Endothelial cell of umbilical vein (primary cell): ENCODE data around the gene AUTS2. TPM values are rescaled to one million over a fixed set of nuclear protein-coding genes. Genes with fewer than 3 reads are reported as not detected.

ENCODE experiments used
- BruUV-seq: library from RNA; stranded (reverse); fragments of 400-500 nt; replicated peaks from 2 replicates; lab custom pipeline; 2021; lab: Mats Ljungman, UMichigan
- CTCF ChIA-PET: fragments of 300-600, 350-600 bp; sonication (Branson Sonifier 250); formaldehyde crosslinking; loops from one replicate; lab custom pipeline; 2021; ENCODE audit warnings: antibody characterized with exemption, inconsistent platforms; lab: Charles Lee
- POLR2A ChIA-PET: fragments of 300-600, 350-600 bp; sonication (Branson Sonifier 250); formaldehyde crosslinking; loops from one replicate; lab custom pipeline; 2021; ENCODE audit warnings: antibody characterized with exemption, inconsistent platforms; lab: Charles Lee
- DNase-seq: peaks from one replicate; pipeline ENCODE4 v3.0.0-alpha.2; 2011; ENCODE audit warnings: low read depth, low spot score
- FAIRE-seq: peaks from 2 replicates; lab custom pipeline; 2011; peaks lifted over from hg19 to GRCh38; lab: Jason Lieb, UNC
- H2AFZ ChIP-seq: 2 replicates; pipeline ENCODE4 v1.6.0; 2012; ENCODE audit warnings: low read depth, low read length, control low read depth, inconsistent platforms
- H3K27ac ChIP-seq: 2 replicates; pipeline ENCODE4 v1.5.1; 2011; ENCODE audit warnings: low read depth, mild to moderate bottlenecking, control low read depth, low read length, moderate library complexity; ENCODE audit not compliant: insufficient read depth
- H3K27me3 ChIP-seq, 2 experiments: 2 replicates each; pipeline versions ENCODE4 v1.6.0 to v1.6.1; 2011; ENCODE audit warnings: low read length in 2 of 2, mixed read lengths in 1 of 2; ENCODE audit not compliant: control insufficient read depth in 2 of 2, insufficient read depth in 2 of 2
- H3K36me3 ChIP-seq, 2 experiments: 2 replicates in 1 of 2; 3 replicates in 1 of 2; pipeline ENCODE4 v1.5.1; 2011; ENCODE audit warnings: low read length in 2 of 2, mild to moderate bottlenecking in 1 of 2, moderate library complexity in 1 of 2; ENCODE audit not compliant: control insufficient read depth in 2 of 2, insufficient read depth in 2 of 2; ENCODE audit errors: extremely low read depth in 1 of 2
- H3K4me1 ChIP-seq: 3 replicates; pipeline ENCODE4 v1.5.1; 2011; ENCODE audit warnings: mild to moderate bottlenecking, low read length; ENCODE audit not compliant: control insufficient read depth, insufficient read depth; ENCODE audit errors: extremely low read depth
- H3K4me2 ChIP-seq: 2 replicates; pipeline ENCODE4 v1.6.1; 2011; ENCODE audit warnings: low read length, control low read depth, mixed read lengths; ENCODE audit not compliant: insufficient read depth
- H3K4me3 ChIP-seq, 3 experiments: fragments of 200-600 bp in 1 of 3; sonication (generic), shearing (Covaris generic) in 1 of 3; replicated peaks in 1 of 3; 2 replicates each; pipeline ENCODE4 v1.5.1; 2011 to 2016; ENCODE audit warnings: control low read depth in 3 of 3, low read length in 3 of 3, mild to moderate bottlenecking in 2 of 3, inconsistent platforms in 1 of 3, low read depth in 1 of 3, moderate library complexity in 1 of 3; ENCODE audit not compliant: insufficient read depth in 1 of 3
- H3K79me2 ChIP-seq: 2 replicates; pipeline ENCODE4 v1.6.0; 2012; ENCODE audit warnings: low read length, inconsistent platforms; ENCODE audit not compliant: control insufficient read depth, insufficient read depth
- H3K9ac ChIP-seq: replicated peaks from 2 replicates; pipeline ENCODE3; 2011; ENCODE audit warnings: low read length, control low read depth; ENCODE audit not compliant: insufficient read depth; ENCODE audit errors: extremely low read depth
- H3K9me1 ChIP-seq: replicated peaks from 3 replicates; pipeline ENCODE4 v1.6.0; 2011; ENCODE audit warnings: mild to moderate bottlenecking, low read length; ENCODE audit not compliant: control insufficient read depth, insufficient read depth; ENCODE audit errors: extremely low read depth
- H3K9me3 ChIP-seq: replicated peaks from 2 replicates; pipeline ENCODE4 v1.5.1; 2012; ENCODE audit warnings: low read length, inconsistent platforms; ENCODE audit not compliant: control insufficient read depth, insufficient read depth
- H4K20me1 ChIP-seq: replicated peaks from 2 replicates; pipeline ENCODE3; 2011; ENCODE audit warnings: mild to moderate bottlenecking, low read length; ENCODE audit not compliant: control insufficient read depth, insufficient read depth; ENCODE audit errors: extremely low read depth
- EZH2 ChIP-seq: IDR thresholded peaks from 2 replicates; pipeline ENCODE4 v1.6.1; 2012; ENCODE audit warnings: borderline replicate concordance, low read depth, mild to moderate bottlenecking, moderate library complexity, low read length, inconsistent platforms; ENCODE audit not compliant: severe bottlenecking
- FOS ChIP-seq: IDR thresholded peaks from 2 replicates; pipeline ENCODE4 v1.6.1; 2011; ENCODE audit warnings: mild to moderate bottlenecking, low read length, moderate library complexity, borderline replicate concordance; ENCODE audit not compliant: insufficient read depth
- GATA2 ChIP-seq: IDR thresholded peaks from 2 replicates; pipeline ENCODE4 v1.7.0; 2011; ENCODE audit warnings: low read depth, mild to moderate bottlenecking, moderate library complexity, mixed read lengths, low read length; ENCODE audit not compliant: insufficient read length, insufficient read depth
- JUN ChIP-seq: IDR thresholded peaks from 2 replicates; pipeline ENCODE4 v1.6.1; 2011; ENCODE audit warnings: borderline replicate concordance, low read depth; ENCODE audit not compliant: insufficient read length, insufficient read depth
- MAX ChIP-seq: IDR thresholded peaks from 2 replicates; pipeline ENCODE4 v1.6.1; 2011; ENCODE audit not compliant: insufficient read depth, insufficient read length
- MYC ChIP-seq: IDR thresholded peaks from one replicate; pipeline ENCODE4 v1.6.1; 2011; ENCODE audit warnings: mild to moderate bottlenecking, low read depth, low read length
- POLR2A ChIP-seq: IDR thresholded peaks from 2 replicates; pipeline ENCODE4 v1.6.1; 2012; ENCODE audit warnings: low read depth, mild to moderate bottlenecking, control low read depth, low read length
- POLR2AphosphoS5 ChIP-seq: IDR thresholded peaks from 2 replicates; pipeline ENCODE4 v1.6.1; 2012; ENCODE audit warnings: low read depth, mild to moderate bottlenecking, control low read depth, low read length, moderate library complexity; ENCODE audit not compliant: insufficient read depth
- dilution Hi-C: fragments of 300-500 bp; cut with MboI; formaldehyde crosslinking; loops from one replicate; pipeline ENCODE4 v1.15.0; 2019; ENCODE audit warnings: low sequenced_read_pairs; ENCODE audit not compliant: extremely low pct_ligation_motif_present
- intact Hi-C: fragments of 100-400 bp; cut with micrococcal nuclease; formaldehyde crosslinking; loops from one replicate; pipeline ENCODE4 v1.10.0; 2022
- polyA plus RNA-seq, 4 experiments: library from polyadenylated mRNA; depleted of rRNA in 3 of 4; stranded (reverse) in 3 of 4; unstranded in 1 of 4; fragments of >200 nt; gene quantifications; 2 replicates each; pipeline versions ENCODE4 v1.2.1 to v1.2.3, GENCODE V29; 2011 to 2012; ENCODE audit warnings: missing spikeins in 1 of 4
- total RNA-seq: library from RNA; stranded (reverse); gene quantifications from 2 replicates; pipeline ENCODE4 v1.2.3, GENCODE V29; 2021
- TF ChIP-seq, protein P1 (sequence below), 2 donors: IDR thresholded peaks; 1 replicate in 1 of 2; 2 replicates in 1 of 2; pipeline ENCODE4 v1.5.1; 2011; ENCODE audit warnings: low read length in 2 of 2, mild to moderate bottlenecking in 2 of 2, moderate library complexity in 2 of 2, control low read depth in 1 of 2, inconsistent platforms in 1 of 2, low read depth in 1 of 2; ENCODE audit not compliant: insufficient read depth in 1 of 2; ENCODE audit errors: extremely low read depth in 1 of 2

AUTS2 gene
- total and polyA plus RNA-seq, 2 donors (not counting 3 experiments of a cell fraction or from before 2014, with no cell fraction given): 0.59 to 8.0 TPM

DNA sequence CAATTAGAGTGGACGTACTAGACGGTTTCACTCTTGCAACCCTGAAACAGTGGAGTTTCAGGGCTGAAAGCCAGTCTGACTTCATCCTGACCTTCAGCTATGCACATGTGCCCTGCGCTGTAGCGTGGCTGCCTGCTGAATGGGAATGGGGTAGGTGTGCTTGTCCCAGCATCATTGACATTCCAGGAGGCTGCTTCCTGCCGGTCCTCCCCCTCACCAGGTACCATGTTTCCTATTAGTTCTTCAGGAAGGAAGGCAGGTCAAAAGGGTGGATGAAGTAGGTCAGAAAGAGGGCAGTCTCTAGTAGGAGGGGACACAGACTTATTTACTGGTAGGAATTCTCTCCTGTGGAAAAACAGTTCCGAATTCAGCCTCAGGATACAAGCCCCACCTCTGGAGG, 981.9 kb downstream of the AUTS2 start:
- Histone ChIP-seq H3K4me3 (no peak overlapping the region), H3K4me2 (no peak overlapping the region), H3K79me2 (no peaks in the 10 kb centered on the region), H3K27ac (no peak overlapping the region), H3K9me1 (no peaks in the 10 kb centered on the region), H3K9me3 (no peaks in the 10 kb centered on the region), H3K4me1 (no peaks in the 10 kb centered on the region), H3K27me3 (no peaks in the 10 kb centered on the region), H2AFZ (no peak overlapping the region), H3K36me3 (no peaks in the 10 kb centered on the region), H3K9ac (no peak overlapping the region), H4K20me1 (no peaks in the 10 kb centered on the region)
- POLR2A ChIA-PET: no interaction called here
- TF ChIP-seq MAX (no peak), POLR2A (no peak), EZH2 (no peak), MYC (no peak), FOS (no peak), JUN (no peak), POLR2AphosphoS5 (no peak), GATA2 (no peak)
- TF ChIP-seq, protein P1, sequence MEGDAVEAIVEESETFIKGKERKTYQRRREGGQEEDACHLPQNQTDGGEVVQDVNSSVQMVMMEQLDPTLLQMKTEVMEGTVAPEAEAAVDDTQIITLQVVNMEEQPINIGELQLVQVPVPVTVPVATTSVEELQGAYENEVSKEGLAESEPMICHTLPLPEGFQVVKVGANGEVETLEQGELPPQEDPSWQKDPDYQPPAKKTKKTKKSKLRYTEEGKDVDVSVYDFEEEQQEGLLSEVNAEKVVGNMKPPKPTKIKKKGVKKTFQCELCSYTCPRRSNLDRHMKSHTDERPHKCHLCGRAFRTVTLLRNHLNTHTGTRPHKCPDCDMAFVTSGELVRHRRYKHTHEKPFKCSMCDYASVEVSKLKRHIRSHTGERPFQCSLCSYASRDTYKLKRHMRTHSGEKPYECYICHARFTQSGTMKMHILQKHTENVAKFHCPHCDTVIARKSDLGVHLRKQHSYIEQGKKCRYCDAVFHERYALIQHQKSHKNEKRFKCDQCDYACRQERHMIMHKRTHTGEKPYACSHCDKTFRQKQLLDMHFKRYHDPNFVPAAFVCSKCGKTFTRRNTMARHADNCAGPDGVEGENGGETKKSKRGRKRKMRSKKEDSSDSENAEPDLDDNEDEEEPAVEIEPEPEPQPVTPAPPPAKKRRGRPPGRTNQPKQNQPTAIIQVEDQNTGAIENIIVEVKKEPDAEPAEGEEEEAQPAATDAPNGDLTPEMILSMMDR (IDR thresholded peaks at IDR 0.05; ENCODE audit: extremely low read depth in 1 of 2, insufficient read depth in 1 of 2, low read depth in 1 of 2, low read length in 2 of 2): no peak
- no peak for FAIRE-seq
- dilution Hi-C loops (no loop called here), intact Hi-C loops (no loop called here)
- CTCF ChIA-PET: no interaction called here
- DNase-seq: no peak
- no TSS peak for BruUV-seq
